Parathyroid adenoma (tissue), 2 donors: ENCODE data around the gene GALNT9.

Experiments used
- H2AFZ ChIP-seq: fragments of 300-600 bp; sonication (generic); one replicate; pipeline ENCODE4 v1.7.0; 2017; ENCODE audit warnings: antibody characterized with exemption, mild to moderate bottlenecking
- H3K27ac ChIP-seq: fragments of 300-600 bp; sonication (generic); one replicate; pipeline ENCODE4 v1.7.0; 2017
- H3K27me3 ChIP-seq: fragments of 300-600 bp; sonication (generic); one replicate; pipeline ENCODE4 v1.7.0; 2017; ENCODE audit warnings: low read length; ENCODE audit not compliant: control insufficient read depth, insufficient read depth
- H3K36me3 ChIP-seq: fragments of 300-600 bp; sonication (generic); one replicate; pipeline ENCODE4 v1.7.0; 2017; ENCODE audit warnings: low read length; ENCODE audit not compliant: control insufficient read depth, insufficient read depth
- H3K4me1 ChIP-seq: fragments of 300-600 bp; sonication (generic); one replicate; pipeline ENCODE4 v1.7.0; 2017; ENCODE audit warnings: control low read depth
- H3K4me2 ChIP-seq: fragments of 300-600 bp; sonication (generic); one replicate; pipeline ENCODE4 v1.7.0; 2017; ENCODE audit warnings: low read length
- H3K4me3 ChIP-seq: fragments of 300-600 bp; sonication (generic); one replicate; pipeline ENCODE4 v1.7.0; 2017; ENCODE audit warnings: low read depth, low read length
- H3K79me2 ChIP-seq: fragments of 300-600 bp; sonication (generic); one replicate; pipeline ENCODE4 v1.7.0; 2017; ENCODE audit warnings: control low read depth
- H3K9ac ChIP-seq: fragments of 300-600 bp; sonication (generic); one replicate; pipeline ENCODE4 v1.7.0; 2017; ENCODE audit warnings: mild to moderate bottlenecking
- H3K9me3 ChIP-seq: fragments of 300-600 bp; sonication (generic); one replicate; pipeline ENCODE4 v1.7.0; 2017; ENCODE audit warnings: low read length; ENCODE audit not compliant: control insufficient read depth
- CTCF ChIP-seq: fragments of 300-600 bp; sonication (generic); IDR thresholded peaks from one replicate; pipeline ENCODE4 v1.7.0; 2017; ENCODE audit warnings: antibody characterized with exemption, mild to moderate bottlenecking
- donor health status: primary hyperparathyroidism.

The GALNT9 gene

GRCh38 chr12:132178316-132178715 is 151.1 kb downstream of the GALNT9 start:
- H3K9me3 ChIP-seq, result no peaks in the 10 kb centered on the region
- TF ChIP-seq CTCF, result no peak
- H3K4me1 ChIP-seq, result no peaks in the 10 kb centered on the region
- H2AFZ ChIP-seq, result no peak overlapping the region
- H3K27me3 ChIP-seq, result peaks cover 4% of the 10 kb centered on the region
- no peaks in the 10 kb centered on the region for H3K79me2 ChIP-seq
- no peak overlapping the region for H3K27ac ChIP-seq
- H3K36me3 ChIP-seq, result no peaks in the 10 kb centered on the region
- H3K9ac ChIP-seq, result no peak overlapping the region
- no peak overlapping the region for H3K4me3 ChIP-seq
- H3K4me2 ChIP-seq, result no peak overlapping the region

DNA sequence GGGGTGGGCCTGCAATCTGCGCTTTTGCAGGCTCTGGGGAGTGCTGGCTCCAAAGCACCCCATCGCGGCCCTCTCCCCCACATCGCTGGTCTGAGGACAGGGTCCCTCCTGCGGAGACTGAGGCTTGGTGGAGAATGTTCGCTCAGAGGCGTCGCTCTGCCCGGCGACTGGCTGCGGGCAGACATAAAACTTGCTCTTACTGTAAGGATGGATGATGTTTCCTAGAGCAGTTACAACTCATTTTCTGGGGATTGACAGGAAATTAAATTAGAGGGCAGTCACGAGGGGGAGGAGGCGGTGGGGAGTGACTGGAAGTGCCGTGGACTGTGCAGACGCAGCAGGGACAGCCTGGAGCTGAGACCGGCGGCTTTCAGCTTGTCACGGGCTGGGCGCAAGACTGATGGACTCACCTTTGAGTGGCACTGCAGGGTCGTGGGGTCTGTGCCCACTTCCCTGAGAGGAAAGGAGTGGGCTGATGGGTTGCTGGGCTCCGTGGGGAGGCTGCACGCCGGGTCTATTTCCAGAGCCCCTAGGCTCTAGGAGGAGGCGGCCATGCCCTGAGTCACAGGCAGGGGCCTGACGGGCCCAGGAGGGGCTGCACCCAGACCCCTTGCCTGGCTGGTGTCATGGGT is 152.4 kb downstream of the GALNT9 start:
- Histone ChIP-seq H3K9ac (no peak overlapping the region), H3K27ac (no peak overlapping the region), H3K36me3 (no peaks in the 10 kb centered on the region), H3K4me3 (no peak overlapping the region), H3K4me2 (no peak overlapping the region), H3K79me2 (no peaks in the 10 kb centered on the region), H2AFZ (no peak overlapping the region), H3K4me1 (no peaks in the 10 kb centered on the region), H3K27me3 (peaks cover 4% of the 10 kb centered on the region), H3K9me3 (no peaks in the 10 kb centered on the region)
- TF ChIP-seq CTCF, result no peak

- no peak overlapping the region for H3K4me2 ChIP-seq
- H3K4me1 ChIP-seq, result no peaks in the 10 kb centered on the region
- no peak overlapping the region for H3K27ac ChIP-seq
- no peak overlapping the region for H3K9ac ChIP-seq
- no peaks in the 10 kb centered on the region for H3K36me3 ChIP-seq
- H3K9me3 ChIP-seq, result no peaks in the 10 kb centered on the region
- no peaks in the 10 kb centered on the region for H3K79me2 ChIP-seq
- peaks cover 4% of the 10 kb centered on the region for H3K27me3 ChIP-seq
- H2AFZ ChIP-seq, result no peak overlapping the region
- no peak for TF ChIP-seq CTCF
- no peak overlapping the region for H3K4me3 ChIP-seq
Observed at GRCh38 chr12:132176385-132176919, 152.9 kb downstream of the GALNT9 start.

DNA sequence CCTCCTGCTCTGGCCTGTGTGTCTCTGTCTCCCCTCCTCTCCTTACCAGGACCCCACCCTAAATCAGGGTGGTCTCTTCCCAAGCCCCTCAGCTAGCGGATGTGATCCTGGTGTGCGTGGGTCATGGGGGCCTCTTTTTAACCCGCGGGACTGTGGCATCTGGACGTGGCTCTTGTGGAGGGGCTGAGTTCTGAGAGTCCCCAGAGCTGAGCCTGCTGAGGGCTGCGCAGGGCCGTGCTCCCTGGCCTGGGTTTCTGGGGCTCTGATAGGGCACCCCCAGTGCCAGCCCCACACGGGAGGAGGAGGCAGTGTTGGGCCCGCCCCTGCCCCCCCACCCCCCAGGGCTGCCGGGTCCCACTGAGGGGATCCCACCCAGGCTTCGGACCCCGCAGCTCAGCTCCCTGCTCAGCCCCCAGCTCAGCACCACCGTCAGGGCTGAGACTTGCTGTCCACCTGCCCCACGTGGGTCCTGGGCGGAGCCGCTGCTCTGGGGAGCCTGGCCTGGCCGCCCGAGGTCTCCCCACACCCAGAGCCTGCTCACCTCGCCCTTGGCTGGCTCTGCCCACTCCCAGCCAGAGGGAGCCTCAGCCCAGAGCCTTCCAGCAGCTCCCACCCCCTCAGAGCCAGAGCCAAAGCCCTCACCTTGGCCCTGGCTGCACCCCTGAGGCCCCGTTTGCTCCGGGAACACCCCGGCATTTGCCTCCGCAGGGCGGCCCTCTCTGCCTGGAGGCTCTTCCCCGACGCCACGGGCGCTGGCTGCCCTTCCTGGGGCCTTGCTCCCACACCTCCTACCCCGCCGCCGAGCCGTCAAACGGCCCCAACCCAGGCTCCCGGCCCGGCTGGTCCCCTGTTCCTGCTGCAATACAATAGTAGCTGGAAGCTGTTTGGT is 153.6 kb downstream of the GALNT9 start:
- H3K4me3 ChIP-seq, result no peak overlapping the region
- H3K4me2 ChIP-seq, result no peak overlapping the region
- H3K9ac ChIP-seq, result no peak overlapping the region
- no peaks in the 10 kb centered on the region for H3K4me1 ChIP-seq
- no peaks in the 10 kb centered on the region for H3K79me2 ChIP-seq
- H2AFZ ChIP-seq, result no peak overlapping the region
- H3K36me3 ChIP-seq, result no peaks in the 10 kb centered on the region
- TF ChIP-seq CTCF, result no peak
- no peaks in the 10 kb centered on the region for H3K9me3 ChIP-seq
- H3K27ac ChIP-seq, result no peak overlapping the region
- H3K27me3 ChIP-seq, result peaks cover 4% of the 10 kb centered on the region
